HEK293T (cell line): ENCODE data around the gene ACAA1.

Experiments
- ARNT ChIP-seq: fragments of 450-650 bp; IDR thresholded peaks from 2 replicates; pipeline ENCODE4 v1.6.1; 2017; ENCODE audit warnings: mild to moderate bottlenecking
- HDGF ChIP-seq: fragments of 450-650 bp; IDR thresholded peaks from 2 replicates; pipeline ENCODE4 v1.6.1; 2017; ENCODE audit warnings: antibody characterized with exemption, borderline replicate concordance
- NFRKB ChIP-seq: fragments of 450-650 bp; IDR thresholded peaks from 2 replicates; pipeline ENCODE4 v1.6.1; 2016; ENCODE audit warnings: mild to moderate bottlenecking, moderate library complexity
- SP1 ChIP-seq: fragments of 450-650 bp; IDR thresholded peaks from 2 replicates; pipeline ENCODE4 v1.6.1; 2017
- TF ChIP-seq, protein P1 (sequence below): fragments of 450-650 bp; IDR thresholded peaks from 2 replicates; pipeline ENCODE4 v1.6.1; 2016

DNA sequence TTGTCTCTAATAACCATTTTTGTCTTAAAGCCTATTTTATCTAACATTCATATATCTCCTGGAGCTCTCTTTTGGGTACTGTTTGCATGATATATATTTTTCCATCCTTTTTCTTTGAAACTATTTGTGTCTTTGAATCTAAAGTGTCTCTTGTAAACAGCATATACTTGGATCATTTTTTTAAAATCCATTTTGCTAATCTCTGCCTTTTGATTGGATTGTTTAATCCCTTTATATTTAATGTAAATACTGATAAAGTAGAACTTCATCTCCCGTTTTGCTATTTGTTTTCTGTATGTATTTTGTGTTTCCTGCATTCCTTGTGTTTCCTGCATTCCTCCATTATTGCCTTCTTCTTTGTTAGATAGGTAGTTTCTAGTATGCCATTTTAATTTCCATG is 31.4 kb downstream of the ACAA1 start:
- TF ChIP-seq, protein P1, sequence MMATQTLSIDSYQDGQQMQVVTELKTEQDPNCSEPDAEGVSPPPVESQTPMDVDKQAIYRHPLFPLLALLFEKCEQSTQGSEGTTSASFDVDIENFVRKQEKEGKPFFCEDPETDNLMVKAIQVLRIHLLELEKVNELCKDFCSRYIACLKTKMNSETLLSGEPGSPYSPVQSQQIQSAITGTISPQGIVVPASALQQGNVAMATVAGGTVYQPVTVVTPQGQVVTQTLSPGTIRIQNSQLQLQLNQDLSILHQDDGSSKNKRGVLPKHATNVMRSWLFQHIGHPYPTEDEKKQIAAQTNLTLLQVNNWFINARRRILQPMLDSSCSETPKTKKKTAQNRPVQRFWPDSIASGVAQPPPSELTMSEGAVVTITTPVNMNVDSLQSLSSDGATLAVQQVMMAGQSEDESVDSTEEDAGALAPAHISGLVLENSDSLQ = no peak
- TF ChIP-seq HDGF (no peak), SP1 (no peak), NFRKB (no peak), ARNT (no peak)
